GM21786 (cell line): ENCODE data around the gene BANF2.
"Not testable (repeated sequence)": the region's sequence is repeated elsewhere in the genome, so short reads cannot be mapped to it uniquely, and the experiment has no call there.

Experiments
- ATAC-seq: cut with Tn5 transposase; IDR thresholded peaks from one replicate; pipeline ENCODE4 v1.9.1; 2021; ENCODE audit not compliant: unreplicated experiment

BANF2 gene

GRCh38 chr20:17699931-17700351 lies at the start of gene BANF2:
Gene BANF2 (plus strand): TSS chr20:17699966. CDS start chr20:17725026, 25,060 bp downstream.
- no peak for ATAC-seq

- no peak for ATAC-seq
These were observed 49.3 kb upstream of the BANF2 start for GRCh38 chr20:17650301-17651128.

GRCh38 chr20:17651129-17651759 lies 48.5 kb upstream of the BANF2 start:
- ATAC-seq = no peak

GRCh38 chr20:17651760-17652388 lies 47.9 kb upstream of the BANF2 start:
- no peak for ATAC-seq

GRCh38 chr20:17652411-17652810 lies 47.4 kb upstream of the BANF2 start:
- no peak for ATAC-seq

GRCh38 chr20:17653835-17654648 lies 45.7 kb upstream of the BANF2 start:
- no peak for ATAC-seq

- no peak for ATAC-seq
These were observed 45.0 kb upstream of the BANF2 start for GRCh38 chr20:17654649-17655285.

GRCh38 chr20:17655286-17655651 lies 44.5 kb upstream of the BANF2 start:
- no peak for ATAC-seq

- no peak for ATAC-seq
These were observed 43.8 kb upstream of the BANF2 start for GRCh38 chr20:17655865-17656479.

- no peak for ATAC-seq
These were observed 42.5 kb upstream of the BANF2 start for GRCh38 chr20:17657079-17657825.

GRCh38 chr20:17657898-17658647 lies 41.7 kb upstream of the BANF2 start:
- no peak for ATAC-seq

GRCh38 chr20:17658648-17658993 lies 41.1 kb upstream of the BANF2 start:
- ATAC-seq = no peak

- ATAC-seq = not testable (repeated sequence)
These were observed 40.4 kb upstream of the BANF2 start for GRCh38 chr20:17659344-17659743.

GRCh38 chr20:17659801-17660200 lies 40.0 kb upstream of the BANF2 start:
- no peak for ATAC-seq

GRCh38 chr20:17660667-17661066 lies 39.1 kb upstream of the BANF2 start:
- no peak for ATAC-seq

- ATAC-seq = no peak
These were observed 38.5 kb upstream of the BANF2 start for GRCh38 chr20:17661121-17661744.

GRCh38 chr20:17662333-17663039 lies 37.3 kb upstream of the BANF2 start:
- ATAC-seq = no peak

GRCh38 chr20:17663040-17663399 lies 36.7 kb upstream of the BANF2 start:
- ATAC-seq = no peak
